ENCODE data around the gene PRKCA.

PRKCA gene

DNA sequence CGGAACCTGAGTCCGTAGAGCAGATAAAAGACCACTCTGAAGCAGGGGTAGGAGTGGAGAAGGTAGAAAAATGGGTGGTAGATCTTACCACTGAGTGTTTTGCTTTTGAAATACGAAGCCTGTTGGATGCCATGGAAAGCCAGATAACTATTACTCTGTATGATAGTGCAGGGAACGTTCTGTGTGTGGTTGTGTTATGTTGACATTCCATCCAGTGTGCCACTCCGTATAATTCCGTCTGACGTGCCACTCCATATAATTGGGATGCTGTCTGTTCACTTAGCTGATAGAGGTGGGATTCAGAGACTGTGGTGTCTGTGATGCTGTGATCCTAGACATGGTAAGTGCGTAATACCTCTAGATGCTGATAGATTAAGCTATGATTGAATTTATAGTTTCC is 269.3 kb downstream of the PRKCA start:
- TF ChIP-seq, protein P1, sequence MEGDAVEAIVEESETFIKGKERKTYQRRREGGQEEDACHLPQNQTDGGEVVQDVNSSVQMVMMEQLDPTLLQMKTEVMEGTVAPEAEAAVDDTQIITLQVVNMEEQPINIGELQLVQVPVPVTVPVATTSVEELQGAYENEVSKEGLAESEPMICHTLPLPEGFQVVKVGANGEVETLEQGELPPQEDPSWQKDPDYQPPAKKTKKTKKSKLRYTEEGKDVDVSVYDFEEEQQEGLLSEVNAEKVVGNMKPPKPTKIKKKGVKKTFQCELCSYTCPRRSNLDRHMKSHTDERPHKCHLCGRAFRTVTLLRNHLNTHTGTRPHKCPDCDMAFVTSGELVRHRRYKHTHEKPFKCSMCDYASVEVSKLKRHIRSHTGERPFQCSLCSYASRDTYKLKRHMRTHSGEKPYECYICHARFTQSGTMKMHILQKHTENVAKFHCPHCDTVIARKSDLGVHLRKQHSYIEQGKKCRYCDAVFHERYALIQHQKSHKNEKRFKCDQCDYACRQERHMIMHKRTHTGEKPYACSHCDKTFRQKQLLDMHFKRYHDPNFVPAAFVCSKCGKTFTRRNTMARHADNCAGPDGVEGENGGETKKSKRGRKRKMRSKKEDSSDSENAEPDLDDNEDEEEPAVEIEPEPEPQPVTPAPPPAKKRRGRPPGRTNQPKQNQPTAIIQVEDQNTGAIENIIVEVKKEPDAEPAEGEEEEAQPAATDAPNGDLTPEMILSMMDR (IDR thresholded peaks at IDR 0.05; ENCODE audit: low read depth, low read length) = no peak
- H3K4me3 ChIP-seq (ENCODE audit: low read depth, low read length) = no peak overlapping the region

DNA sequence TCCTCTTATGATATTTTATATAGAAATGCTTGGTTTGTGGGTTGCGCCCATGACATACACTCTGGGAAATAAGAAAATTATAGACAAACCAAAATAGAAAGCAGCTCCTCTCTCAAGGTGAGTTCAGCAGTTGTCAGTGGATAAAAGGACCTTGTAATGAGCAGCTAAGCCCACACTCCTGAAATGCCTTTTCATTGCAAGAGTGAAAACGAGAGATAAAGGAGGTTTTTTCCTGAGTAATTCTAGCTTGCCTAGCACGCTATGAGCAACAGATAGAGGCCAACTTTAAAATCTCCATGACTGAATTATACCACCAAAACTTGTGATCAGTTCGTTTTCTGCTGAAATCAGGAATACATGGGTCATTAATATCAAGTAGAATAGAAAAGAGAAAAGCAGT is 270.7 kb downstream of the PRKCA start:
- no peak overlapping the region for H3K4me3 ChIP-seq (ENCODE audit: low read depth, low read length)
- TF ChIP-seq, protein P1 (IDR thresholded peaks at IDR 0.05; ENCODE audit: low read depth, low read length) = no peak

DNA sequence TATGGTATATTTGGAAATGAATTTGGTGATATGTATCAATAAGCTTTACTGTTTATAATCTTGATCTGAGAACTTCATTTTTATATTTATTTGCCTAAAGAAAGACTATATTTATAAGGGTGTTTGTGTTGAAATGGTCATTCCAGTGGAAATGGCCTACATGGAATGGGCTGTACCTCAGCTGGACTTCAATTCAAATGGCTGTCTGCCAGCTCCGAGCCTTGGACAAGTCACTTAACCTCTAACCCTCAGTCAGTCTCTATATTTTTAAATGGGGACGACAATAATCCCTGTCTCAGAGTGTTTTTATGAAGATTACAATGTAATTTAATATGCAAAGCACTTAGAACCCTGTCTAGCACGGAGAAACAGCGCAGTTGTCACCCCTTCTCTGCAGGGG is 271.7 kb downstream of the PRKCA start:
- H3K4me3 ChIP-seq (ENCODE audit: low read depth, low read length) = no peak overlapping the region
- TF ChIP-seq, protein P1 (IDR thresholded peaks at IDR 0.05; ENCODE audit: low read depth, low read length) = no peak

DNA sequence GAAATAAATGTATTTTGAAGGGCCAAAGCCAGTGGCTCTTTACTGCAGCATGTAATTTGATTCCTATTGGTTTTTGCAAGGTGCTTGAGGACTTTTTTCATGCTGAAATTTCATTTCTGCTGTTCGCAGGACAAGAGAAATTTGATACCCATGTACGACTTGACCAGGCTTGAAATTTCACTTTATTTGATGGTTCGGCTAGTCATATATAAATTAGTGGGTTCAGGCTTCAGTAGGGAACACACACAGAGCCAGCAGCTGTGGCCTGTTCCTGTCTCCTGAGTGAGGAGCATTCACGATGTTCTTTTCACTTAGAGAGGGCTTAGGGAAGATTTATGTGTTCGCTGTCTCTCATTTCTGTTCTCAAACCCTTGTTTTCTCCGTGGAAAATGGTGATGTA is 274.1 kb downstream of the PRKCA start:
- no peak overlapping the region for H3K4me3 ChIP-seq (ENCODE audit: low read depth, low read length)
- TF ChIP-seq, protein P1 (IDR thresholded peaks at IDR 0.05; ENCODE audit: low read depth, low read length) = no peak

DNA sequence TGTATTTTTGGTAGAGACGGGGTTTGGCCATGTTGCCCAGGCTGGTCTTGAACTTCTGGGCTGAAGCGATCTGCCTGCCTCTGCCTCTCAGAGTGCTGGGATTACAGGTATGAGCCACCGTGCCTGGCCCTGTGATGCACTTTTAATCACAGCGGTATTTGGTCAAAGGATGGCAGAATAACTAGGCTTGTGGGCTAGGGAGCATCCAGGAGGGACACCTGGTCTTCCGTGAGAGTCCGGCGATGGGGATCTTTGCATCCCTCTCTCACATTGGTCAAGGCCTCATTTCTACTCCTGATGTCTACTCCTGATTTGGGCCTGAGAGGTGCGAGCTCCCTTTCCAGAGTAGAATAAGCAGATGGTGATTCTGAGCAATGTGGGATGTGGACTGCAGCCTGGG is 274.6 kb downstream of the PRKCA start:
- H3K4me3 ChIP-seq (ENCODE audit: low read depth, low read length) = no peak overlapping the region
- TF ChIP-seq, protein P1 (IDR thresholded peaks at IDR 0.05; ENCODE audit: low read depth, low read length) = no peak

DNA sequence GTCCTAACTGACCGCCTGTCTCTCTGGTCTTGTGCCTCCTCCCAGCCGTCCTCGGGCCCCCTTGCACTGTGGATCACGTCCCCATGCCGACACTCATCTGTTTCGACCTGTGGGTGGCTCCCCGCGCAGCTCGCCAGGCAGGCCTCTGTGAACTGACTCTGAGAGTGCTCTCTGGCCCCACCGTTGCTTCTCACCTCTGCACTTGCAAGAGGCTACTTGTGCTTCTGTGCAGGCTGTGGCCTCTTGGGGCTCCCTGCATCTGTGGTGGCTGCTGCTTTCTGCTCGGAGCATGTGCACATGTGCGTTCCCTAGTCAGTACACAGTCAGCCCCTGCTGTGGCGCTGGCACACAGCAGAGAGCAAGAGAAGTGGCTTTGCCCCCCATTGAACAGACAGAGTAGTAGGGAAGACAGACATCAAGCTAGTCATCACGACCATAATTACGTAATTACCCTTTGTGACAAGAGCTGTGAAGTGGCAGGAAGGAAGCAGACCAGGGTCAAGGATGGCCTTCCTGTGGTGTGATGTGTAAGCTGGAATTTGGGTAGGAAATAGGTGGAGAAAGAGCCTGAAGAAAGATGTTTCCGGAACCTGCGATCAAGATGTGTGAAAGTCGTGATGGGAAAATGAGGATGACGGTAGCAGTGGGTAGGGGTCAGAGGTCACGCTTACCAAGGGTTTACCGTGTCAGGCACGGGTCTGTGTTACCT is 276.5 kb downstream of the PRKCA start:
- H3K4me3 ChIP-seq (ENCODE audit: low read depth, low read length) = no peak overlapping the region
- TF ChIP-seq, protein P1 (IDR thresholded peaks at IDR 0.05; ENCODE audit: low read depth, low read length) = no peak

DNA sequence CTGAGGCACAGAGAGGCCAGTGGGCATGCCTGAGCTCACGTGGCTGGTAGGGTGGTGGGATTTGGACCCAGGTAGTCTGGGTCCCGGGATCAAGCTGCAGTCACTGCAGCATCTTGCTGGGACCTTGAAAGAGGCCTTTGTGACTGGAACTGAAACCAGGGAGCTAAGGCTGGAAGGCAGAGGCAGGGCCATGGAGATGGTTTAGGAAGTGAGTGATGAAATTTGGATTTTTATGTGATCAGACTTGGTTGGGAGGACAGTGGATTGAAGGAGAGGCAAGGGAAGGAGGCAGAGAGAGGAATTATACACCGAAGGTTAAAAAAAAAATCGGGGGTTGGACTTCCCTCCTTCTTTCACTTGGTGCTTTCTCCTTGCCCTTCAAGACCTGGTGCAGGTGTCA is 277.1 kb downstream of the PRKCA start:
- no peak overlapping the region for H3K4me3 ChIP-seq (ENCODE audit: low read depth, low read length)
- TF ChIP-seq, protein P1 (IDR thresholded peaks at IDR 0.05; ENCODE audit: low read depth, low read length) = no peak

Measured in WI38 (cell line).